BLaER1 treated with 17β-estradiol and CSF1 and Interleukin-3, amounts not matched to agents 10 nM and 100 nM (cell line): Measurements from ENCODE around the gene STIM2.
"Not testable (repeated sequence)": the region's sequence is repeated elsewhere in the genome, so short reads cannot be mapped to it uniquely, and the experiment has no call there.

ENCODE experiments used
- H3K27ac ChIP-seq, 11 experiments: shearing (Covaris generic); formaldehyde crosslinking; 2 replicates each; pipeline ENCODE4 v1.8.1; 2022
- H3K27me3 ChIP-seq, 11 experiments: shearing (Covaris generic); formaldehyde crosslinking; 2 replicates each; pipeline ENCODE4 v1.8.1; 2022
- H3K36me3 ChIP-seq, 11 experiments: shearing (Covaris generic); formaldehyde crosslinking; 2 replicates each; pipeline ENCODE4 v1.8.1; 2022
- H3K4me1 ChIP-seq, 10 experiments: shearing (Covaris generic); formaldehyde crosslinking; 2 replicates each; pipeline ENCODE4 v1.8.1; 2022
- H3K4me2 ChIP-seq, 11 experiments: shearing (Covaris generic); formaldehyde crosslinking; 2 replicates each; pipeline ENCODE4 v1.8.1; 2022
- H3K4me3 ChIP-seq, 10 experiments: shearing (Covaris generic); formaldehyde crosslinking; 2 replicates each; pipeline ENCODE4 v1.8.1; 2022
- H3K9ac ChIP-seq, 11 experiments: shearing (Covaris generic); formaldehyde crosslinking; 2 replicates each; pipeline ENCODE4 v1.8.1; 2022
- H3K9me3 ChIP-seq, 11 experiments: shearing (Covaris generic); formaldehyde crosslinking; replicated peaks in 1 of 11; 2 replicates each; pipeline ENCODE4 v1.8.1; 2022
- H4K20me1 ChIP-seq, 11 experiments: shearing (Covaris generic); formaldehyde crosslinking; 2 replicates each; pipeline ENCODE4 v1.8.1; 2022
- Cebpa-rat ChIP-seq, 11 experiments: shearing (Covaris generic); IDR thresholded peaks; 2 replicates each; pipeline ENCODE4 v1.8.1; 2022

Gene STIM2

DNA sequence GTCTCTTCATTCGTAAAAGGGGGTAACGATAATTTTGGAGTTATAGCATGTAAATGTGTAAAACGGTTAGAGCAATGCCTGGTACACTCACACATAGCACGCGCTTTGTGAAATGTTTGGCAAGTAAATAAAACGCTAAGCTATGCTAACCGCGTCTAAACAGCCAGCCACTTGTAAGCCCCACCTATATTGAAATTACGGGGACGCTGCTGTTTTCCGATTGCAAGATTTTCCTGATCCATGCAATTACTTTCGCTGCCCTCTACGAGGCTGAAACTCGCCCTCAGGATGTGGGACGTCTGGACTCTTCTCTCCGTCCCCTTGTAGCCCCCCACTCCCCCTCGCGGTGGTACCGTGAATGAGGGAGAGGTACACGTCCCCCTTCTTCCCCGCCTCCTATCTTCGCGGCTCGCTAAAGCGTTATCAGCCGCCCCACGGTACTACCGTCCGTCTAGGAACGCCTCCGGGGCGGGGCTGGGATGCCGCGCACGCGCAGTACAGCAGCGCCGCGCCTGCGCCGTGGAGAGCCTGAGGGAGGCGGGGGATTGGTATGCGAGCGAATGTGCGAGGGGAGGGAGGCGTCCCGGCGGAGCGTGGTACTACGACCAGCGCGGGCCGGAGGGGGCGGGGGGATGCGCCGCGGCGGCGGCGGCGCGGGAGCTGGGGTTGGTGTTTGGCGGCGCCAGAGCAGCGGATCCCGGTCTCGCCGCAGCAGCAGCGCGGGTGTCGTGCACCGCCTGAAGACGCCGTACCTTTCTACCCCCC lies at the start of gene STIM2:
Gene STIM2, plus strand, starts transcription at position 685 of the 765 bp plus-strand sequence.
- Histone ChIP-seq H3K4me2 (peak within 1 kb of the TSS; percentile 89 to 100 (median 96)), H3K4me1 (peaks cover 29 to 58% (median 46%) of the 10 kb centered on the region in 10 experiments), H3K9ac (peak within 1 kb of the TSS; percentile 83 to 98 (median 95)), H3K27me3 (no peaks in the 10 kb centered on the region), H3K27ac (peak within 1 kb of the TSS; percentile 65 to 96 (median 95)), H4K20me1 (peaks cover 0 to 43% (median 16%) of the 10 kb centered on the region in 11 experiments; a peak in 12 of 22 replicates), H3K9me3 (no peaks in the 10 kb centered on the region), H3K4me3 (peak within 1 kb of the TSS; percentile 82 to 95 (median 90)), H3K36me3 (no peaks in the 10 kb centered on the region)
- TF ChIP-seq Cebpa-rat (IDR thresholded peaks at IDR 0.05) = 0 out of 22 replicates have a peak, but pooled peaks of 1 of the 11 experiments have one; percentile 30

DNA sequence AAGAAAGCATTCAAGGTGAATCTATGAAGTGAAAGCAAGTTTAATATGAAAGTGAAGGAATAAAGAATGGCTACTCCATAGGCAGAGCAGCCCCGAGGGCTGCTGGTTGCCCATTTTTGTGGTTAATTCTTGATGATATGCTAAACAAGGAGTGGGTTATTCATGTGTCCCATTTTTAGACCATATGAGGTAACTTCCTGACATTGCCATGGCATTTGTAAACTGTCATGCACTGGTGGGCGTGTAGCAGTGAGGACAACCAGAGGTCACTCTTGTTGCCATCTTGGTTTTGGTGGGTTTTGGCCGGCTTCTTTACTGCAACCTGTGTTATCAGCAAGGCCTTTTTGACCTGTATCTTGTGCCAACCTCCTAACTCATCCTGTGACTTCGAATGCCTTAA lies 49.1 kb upstream of the STIM2 start:
- not testable (repeated sequence) for H4K20me1 ChIP-seq, H3K36me3 ChIP-seq
- Histone ChIP-seq H3K4me2 (peak overlapping the region; percentile 70 to 95 (median 90)), H3K4me3 (peak overlapping the region in 6 of 10 experiments; percentile 43 to 54 (median 46); a peak in 9 of 20 replicates), H3K9me3 (peaks cover 0 to 12% (median 5%) of the 10 kb centered on the region in 11 experiments; a peak in 9 of 22 replicates), H3K27ac (peak overlapping the region in 10 of 11 experiments; percentile 24 to 97 (median 86); a peak in 18 of 22 replicates), H3K27me3 (peaks cover 0 to 68% (median 0%) of the 10 kb centered on the region in 11 experiments; a peak in 9 of 22 replicates), H3K4me1 (peaks cover 67 to 99% (median 95%) of the 10 kb centered on the region in 10 experiments), H3K9ac (peak overlapping the region in 9 of 11 experiments; percentile 54 to 80 (median 70); a peak in 18 of 22 replicates)
- peak in 1 of 11 experiments; percentile 9; a peak in 1 of 22 replicates for TF ChIP-seq Cebpa-rat (IDR thresholded peaks at IDR 0.05)

DNA sequence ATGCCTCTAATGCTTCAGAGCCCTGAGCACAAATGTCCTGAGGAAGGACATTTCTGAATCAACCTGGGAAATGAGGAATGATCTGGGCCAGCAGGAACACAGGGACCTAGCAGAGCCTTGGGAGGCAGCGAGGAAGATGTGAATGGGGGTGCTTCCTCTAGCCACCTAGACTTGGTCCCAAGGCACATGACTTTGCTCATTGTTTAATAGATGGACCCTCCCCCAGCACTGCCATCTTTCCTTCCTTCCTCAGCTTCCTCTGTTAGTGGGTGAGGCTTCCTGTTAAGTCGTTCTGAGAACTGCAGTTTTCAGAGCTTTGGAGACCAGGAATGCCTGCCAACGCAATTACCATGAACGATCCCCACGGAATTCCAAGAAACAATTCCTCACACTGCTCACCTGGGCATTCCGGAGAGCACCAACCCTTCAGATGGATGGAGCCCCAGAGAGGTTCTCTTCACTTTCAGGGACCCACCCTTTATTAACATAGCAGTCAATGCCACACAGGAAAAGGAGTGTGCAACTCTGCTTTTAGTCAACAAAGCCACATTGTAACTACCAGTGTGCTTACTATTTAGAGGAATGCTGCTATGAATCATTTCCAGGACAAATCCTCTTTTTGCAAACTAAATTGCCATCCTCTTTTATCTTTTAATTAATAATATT lies 48.5 kb upstream of the STIM2 start:
- peak overlapping the region in 10 of 11 experiments; percentile 24 to 97 (median 86); a peak in 19 of 22 replicates for H3K27ac ChIP-seq
- H4K20me1 ChIP-seq = no peaks in the 10 kb centered on the region; a peak in 1 of 22 replicates
- H3K9ac ChIP-seq = peak overlapping the region in 9 of 11 experiments; percentile 54 to 80 (median 70); a peak in 18 of 22 replicates
- peak in 2 of 11 experiments; percentile 12 to 13; a peak in 1 of 22 replicates for TF ChIP-seq Cebpa-rat (IDR thresholded peaks at IDR 0.05)
- H3K9me3 ChIP-seq = peaks cover 0 to 12% (median 5%) of the 10 kb centered on the region in 11 experiments; a peak in 9 of 22 replicates
- H3K4me2 ChIP-seq = peak overlapping the region; percentile 70 to 95 (median 90)
- peak overlapping the region in 8 of 10 experiments; percentile 27 to 55 (median 46); a peak in 13 of 20 replicates for H3K4me3 ChIP-seq
- H3K27me3 ChIP-seq = peaks cover 0 to 66% (median 0%) of the 10 kb centered on the region in 11 experiments; a peak in 9 of 22 replicates
- H3K4me1 ChIP-seq = peaks cover 61 to 99% (median 95%) of the 10 kb centered on the region in 10 experiments
- no peaks in the 10 kb centered on the region for H3K36me3 ChIP-seq

DNA sequence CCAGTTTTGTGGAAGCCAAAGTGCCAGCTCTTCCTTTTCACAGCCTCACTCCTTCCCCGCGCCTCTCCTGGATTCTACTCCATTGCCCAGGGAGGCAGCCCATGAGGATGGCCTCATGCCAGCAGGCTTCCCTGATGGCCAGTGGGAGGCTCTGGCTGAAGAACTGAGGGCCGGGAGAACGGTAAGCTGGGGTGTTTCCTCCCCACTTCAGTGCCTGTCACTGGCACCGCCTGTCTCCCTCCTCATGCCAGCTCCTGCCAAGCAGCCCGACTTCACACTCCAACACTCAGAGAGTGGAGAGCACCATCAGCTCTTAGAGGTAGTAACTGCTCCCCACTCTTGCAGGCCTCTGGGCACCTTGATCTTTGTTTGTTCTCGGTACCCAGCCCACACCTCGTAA lies 46.9 kb upstream of the STIM2 start:
- peak overlapping the region in 8 of 11 experiments; percentile 56 to 97 (median 87); a peak in 15 of 22 replicates for H3K27ac ChIP-seq
- H3K4me1 ChIP-seq = peaks cover 49 to 99% (median 95%) of the 10 kb centered on the region in 10 experiments
- peaks cover 0 to 12% (median 5%) of the 10 kb centered on the region in 11 experiments; a peak in 9 of 22 replicates for H3K9me3 ChIP-seq
- no peaks in the 10 kb centered on the region for H4K20me1 ChIP-seq
- peak overlapping the region in 6 of 11 experiments; percentile 43 to 66 (median 52); a peak in 10 of 22 replicates for H3K9ac ChIP-seq
- H3K4me2 ChIP-seq = peak overlapping the region; percentile 19 to 95 (median 89)
- no peaks in the 10 kb centered on the region for H3K36me3 ChIP-seq
- peaks cover 0 to 65% (median 0%) of the 10 kb centered on the region in 11 experiments; a peak in 9 of 22 replicates for H3K27me3 ChIP-seq
- no peak overlapping the region for H3K4me3 ChIP-seq
- no peak for TF ChIP-seq Cebpa-rat (IDR thresholded peaks at IDR 0.05)

DNA sequence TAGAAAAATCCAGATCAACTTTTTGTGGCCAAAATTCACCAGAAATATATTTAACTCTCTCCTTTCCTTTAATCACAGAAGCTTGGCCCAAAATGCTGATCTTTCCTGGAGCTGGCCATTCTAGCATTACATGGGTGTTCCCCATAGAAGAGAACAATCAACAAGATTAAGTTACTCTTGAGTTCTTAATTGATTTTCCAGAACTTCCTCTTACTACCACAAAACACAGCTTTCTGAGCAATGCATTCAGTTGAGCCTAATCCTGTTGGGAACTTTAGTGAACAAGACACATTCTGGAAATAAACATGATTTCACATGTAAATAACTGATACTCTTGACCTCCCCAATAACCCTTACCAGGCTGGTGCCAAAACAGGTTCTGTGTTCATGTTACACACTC lies 45.4 kb upstream of the STIM2 start:
- no peak for TF ChIP-seq Cebpa-rat (IDR thresholded peaks at IDR 0.05)
- Histone ChIP-seq H3K36me3 (0 out of 22 replicates have a peak, but pooled peaks cover 0 to 2% (median 0%) of the 10 kb centered on the region in 11 experiments), H3K27ac (peak overlapping the region in 6 of 11 experiments; percentile 37 to 97 (median 90); a peak in 9 of 22 replicates)

DNA sequence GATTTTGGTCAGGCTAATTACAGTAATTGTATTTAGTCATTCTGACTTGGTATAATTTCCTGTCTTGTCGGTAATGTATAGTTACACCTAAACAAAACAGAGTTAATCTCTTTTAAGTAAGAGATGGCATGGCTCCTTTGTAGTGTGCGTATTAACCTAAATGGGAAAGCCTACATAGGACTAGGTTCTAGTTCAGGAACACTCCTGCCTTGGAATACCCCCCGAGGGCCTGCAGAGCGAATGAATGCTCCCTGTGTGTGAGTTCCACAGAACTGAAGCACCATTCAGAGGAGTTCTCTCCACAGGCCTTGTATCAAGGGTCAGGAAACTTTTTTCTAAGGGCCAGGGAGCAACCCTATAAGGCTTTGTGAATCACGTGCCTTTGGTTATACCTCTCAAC lies 44.9 kb upstream of the STIM2 start:
- H3K36me3 ChIP-seq = 0 out of 22 replicates have a peak, but pooled peaks cover 0 to 5% (median 0%) of the 10 kb centered on the region in 11 experiments
- peaks cover 0 to 61% (median 0%) of the 10 kb centered on the region in 11 experiments; a peak in 7 of 22 replicates for H3K27me3 ChIP-seq
- no peak for TF ChIP-seq Cebpa-rat (IDR thresholded peaks at IDR 0.05)

More for the DNA sequence above, 45.4 kb upstream of the STIM2 start:
- Histone ChIP-seq H3K4me1 (peaks cover 49 to 94% (median 87%) of the 10 kb centered on the region in 10 experiments), H3K27me3 (peaks cover 0 to 63% (median 0%) of the 10 kb centered on the region in 11 experiments; a peak in 7 of 22 replicates), H3K4me2 (peak overlapping the region; percentile 23 to 95 (median 84)), H3K9ac (no peak overlapping the region; a peak in 1 of 22 replicates), H3K4me3 (no peak overlapping the region), H4K20me1 (no peaks in the 10 kb centered on the region), H3K9me3 (peaks cover 2 to 24% (median 13%) of the 10 kb centered on the region in 11 experiments; a peak in 21 of 22 replicates)

DNA sequence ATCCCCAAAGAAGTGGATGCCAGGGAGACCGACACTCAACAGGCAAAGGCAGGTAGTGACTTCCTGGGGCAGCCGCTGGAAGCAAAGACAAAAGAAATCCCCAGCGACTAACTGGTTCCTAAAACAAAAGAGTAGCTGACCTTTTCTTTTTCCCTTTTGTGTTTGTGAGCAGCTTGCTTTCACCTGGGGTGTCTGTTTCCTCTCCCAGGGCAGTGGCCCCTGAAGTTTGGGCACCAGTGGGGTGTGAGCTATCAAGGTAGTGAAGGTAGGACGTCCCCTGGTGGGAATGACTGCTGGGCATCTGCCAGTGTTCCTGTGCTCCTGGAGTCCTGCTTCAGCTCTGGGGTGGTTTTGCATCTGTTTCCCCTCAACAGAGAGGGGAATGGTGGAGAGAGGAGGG lies 41.6 kb upstream of the STIM2 start:
- Histone ChIP-seq H3K4me1 (peaks cover 44 to 86% (median 80%) of the 10 kb centered on the region in 10 experiments), H3K4me2 (peak overlapping the region in 8 of 11 experiments; percentile 18 to 92 (median 54); a peak in 13 of 22 replicates), H3K27ac (peak overlapping the region in 4 of 11 experiments; percentile 25 to 56 (median 42); a peak in 8 of 22 replicates), H3K36me3 (peaks cover 0 to 15% (median 8%) of the 10 kb centered on the region in 11 experiments; a peak in 11 of 22 replicates), H3K9ac (peak overlapping the region in 1 of 11 experiments; percentile 33; a peak in 1 of 22 replicates), H4K20me1 (no peaks in the 10 kb centered on the region), H3K27me3 (peaks cover 0 to 69% (median 0%) of the 10 kb centered on the region in 11 experiments; a peak in 7 of 22 replicates), H3K4me3 (no peak overlapping the region), H3K9me3 (peaks cover 23 to 40% (median 33%) of the 10 kb centered on the region in 11 experiments)
- no peak for TF ChIP-seq Cebpa-rat (IDR thresholded peaks at IDR 0.05)

More for the DNA sequence above, 44.9 kb upstream of the STIM2 start:
- Histone ChIP-seq H3K9ac (peak overlapping the region in 1 of 11 experiments; percentile 22; a peak in 1 of 22 replicates), H3K9me3 (peaks cover 7 to 24% (median 16%) of the 10 kb centered on the region in 11 experiments; a peak in 21 of 22 replicates), H3K4me2 (peak overlapping the region; percentile 23 to 95 (median 84)), H3K27ac (peak overlapping the region in 6 of 11 experiments; percentile 37 to 97 (median 90); a peak in 8 of 22 replicates), H3K4me3 (no peak overlapping the region), H4K20me1 (no peaks in the 10 kb centered on the region), H3K4me1 (peaks cover 49 to 89% (median 82%) of the 10 kb centered on the region in 10 experiments)
